GM19324 (cell line): Measurements from ENCODE around the gene GNL2.
A peak's percentile ranks its signal among the peaks of the same experiment; 100 is the strongest.
"Not testable (repeated sequence)": the region's sequence is repeated elsewhere in the genome, so short reads cannot be mapped to it uniquely, and the experiment has no call there.

Experiments
- ATAC-seq: cut with Tn5 transposase; IDR thresholded peaks from one replicate; pipeline ENCODE4 v1.9.1; 2021; ENCODE audit warnings: mild to moderate bottlenecking, moderate library complexity; ENCODE audit not compliant: unreplicated experiment, low FRiP score

GNL2 gene

DNA sequence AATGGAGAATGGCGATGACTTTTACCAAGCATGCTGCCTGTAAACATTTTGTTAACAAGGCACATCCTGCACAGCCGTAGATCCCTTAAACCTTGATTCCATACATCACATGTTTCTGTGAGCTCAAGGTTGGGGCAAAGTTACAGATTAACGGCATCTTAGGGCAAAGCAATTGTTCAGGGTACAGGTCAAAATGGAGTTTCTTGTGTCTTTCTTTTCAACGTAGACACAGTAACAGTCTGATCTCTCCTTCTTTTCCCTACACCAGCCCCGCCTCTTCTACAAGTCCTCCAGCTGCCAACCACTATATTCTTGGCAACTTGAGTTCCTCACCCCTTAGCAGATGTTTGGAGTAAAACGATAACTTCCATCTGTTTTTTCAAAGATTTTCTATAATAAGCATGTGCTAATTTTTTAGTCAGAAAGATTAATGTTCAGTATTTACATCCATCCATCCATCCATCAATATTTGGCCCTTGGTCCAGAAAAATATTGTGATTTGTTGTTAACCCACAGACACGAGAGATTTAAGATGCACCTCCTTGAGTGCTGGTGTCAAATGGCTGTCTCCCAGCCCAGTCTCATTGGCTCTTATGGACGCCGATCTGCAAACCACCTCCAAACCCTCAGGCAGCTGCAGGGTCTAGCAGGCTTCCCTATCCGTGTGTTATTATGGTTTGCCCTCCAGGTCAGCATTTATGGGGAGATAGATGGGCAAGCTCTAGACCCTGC, 35.2 kb downstream of the GNL2 start:
- no peak for ATAC-seq

DNA sequence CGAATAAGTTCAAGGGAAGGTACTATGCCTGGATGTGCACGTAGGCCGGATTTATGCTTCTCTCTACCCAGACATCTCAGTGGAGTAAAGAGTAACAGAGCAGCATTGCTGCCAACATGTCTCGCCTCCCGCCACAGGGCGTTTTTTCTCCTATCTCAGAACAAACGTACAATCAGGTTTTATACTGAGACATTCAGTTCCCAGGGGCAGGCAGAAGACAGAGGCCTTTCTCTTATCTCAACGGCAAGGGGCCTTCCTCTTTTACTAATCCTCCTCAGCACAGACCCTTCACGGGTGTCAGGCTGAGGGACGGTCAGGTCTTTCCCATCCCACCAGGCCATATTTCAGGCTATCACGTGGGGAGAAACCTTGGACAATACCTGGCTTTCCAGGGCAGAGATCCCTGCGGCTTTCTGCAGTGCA, 35.8 kb downstream of the GNL2 start:
- ATAC-seq, result not testable (repeated sequence)

DNA sequence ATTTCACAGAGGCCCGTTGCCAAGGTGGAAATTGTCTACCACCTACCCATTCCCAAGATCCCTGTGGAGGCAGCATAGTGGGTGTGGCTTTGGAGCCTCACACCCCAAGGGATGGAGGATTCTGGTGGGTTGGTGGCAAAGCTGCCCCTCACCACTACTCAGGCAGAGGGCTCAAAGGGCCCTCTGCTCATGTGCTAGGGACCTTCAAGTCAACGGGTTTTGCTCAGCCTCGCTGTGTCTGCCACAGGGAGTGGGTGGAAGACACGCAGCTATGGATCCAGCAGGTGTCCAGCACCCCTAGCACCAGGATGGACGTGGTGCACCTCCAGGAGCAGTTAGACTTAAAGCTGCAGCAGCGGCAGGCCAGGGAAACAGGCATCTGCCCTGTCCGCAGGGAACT, 36.7 kb downstream of the GNL2 start:
- ATAC-seq, result no peak

DNA sequence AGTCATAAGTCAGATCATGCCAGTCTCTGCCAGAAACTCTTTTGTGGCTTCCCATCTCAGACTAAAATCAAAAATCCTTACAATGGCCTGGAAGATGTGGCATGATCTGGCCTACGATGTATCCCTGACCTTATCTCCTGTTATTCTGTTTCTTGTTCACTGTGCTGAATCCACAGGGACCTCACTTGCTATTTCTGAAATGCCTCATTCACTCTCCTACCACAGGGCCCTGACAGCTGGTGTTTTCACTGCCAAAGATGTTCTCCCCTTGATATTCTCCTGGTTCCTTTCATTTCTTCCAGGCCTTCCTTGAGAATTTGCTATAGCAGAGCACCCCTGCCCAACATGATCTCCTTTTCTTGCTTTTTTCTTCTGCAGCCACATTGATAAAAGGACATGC, 37.3 kb downstream of the GNL2 start:
- ATAC-seq, result no peak

- no peak for ATAC-seq
These were observed 38.3 kb downstream of the GNL2 start for GRCh38 chr1:37557402-37557801.

DNA sequence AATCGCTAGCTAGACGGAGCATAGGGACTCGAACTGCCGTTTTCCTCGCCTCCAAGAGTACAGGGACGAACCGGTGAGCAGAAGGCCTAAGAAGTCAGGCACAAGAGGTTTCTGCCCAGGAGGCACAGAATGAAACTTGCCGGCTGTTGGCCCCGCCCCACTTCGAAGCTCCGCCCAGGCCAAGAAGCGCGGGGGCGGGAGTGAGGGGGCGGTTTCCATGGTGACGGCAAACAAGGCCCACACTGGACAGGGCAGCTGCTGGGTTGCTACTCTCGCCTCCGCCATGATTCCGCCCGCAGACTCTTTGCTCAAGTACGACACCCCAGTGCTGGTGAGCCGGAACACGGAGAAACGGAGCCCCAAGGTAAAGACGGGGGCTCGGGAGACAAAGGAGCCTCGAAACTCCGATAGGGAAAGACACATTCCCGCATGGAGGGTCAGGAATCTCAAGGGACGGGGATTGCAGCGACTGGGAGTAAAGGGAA, 39.0 kb downstream of the GNL2 start, which contains the start of gene DNALI1:
DNALI1 (plus strand) TSS at position 229 of the 485 bp plus-strand sequence; CDS start at position 284, 55 bp downstream.
- no peak for ATAC-seq

DNA sequence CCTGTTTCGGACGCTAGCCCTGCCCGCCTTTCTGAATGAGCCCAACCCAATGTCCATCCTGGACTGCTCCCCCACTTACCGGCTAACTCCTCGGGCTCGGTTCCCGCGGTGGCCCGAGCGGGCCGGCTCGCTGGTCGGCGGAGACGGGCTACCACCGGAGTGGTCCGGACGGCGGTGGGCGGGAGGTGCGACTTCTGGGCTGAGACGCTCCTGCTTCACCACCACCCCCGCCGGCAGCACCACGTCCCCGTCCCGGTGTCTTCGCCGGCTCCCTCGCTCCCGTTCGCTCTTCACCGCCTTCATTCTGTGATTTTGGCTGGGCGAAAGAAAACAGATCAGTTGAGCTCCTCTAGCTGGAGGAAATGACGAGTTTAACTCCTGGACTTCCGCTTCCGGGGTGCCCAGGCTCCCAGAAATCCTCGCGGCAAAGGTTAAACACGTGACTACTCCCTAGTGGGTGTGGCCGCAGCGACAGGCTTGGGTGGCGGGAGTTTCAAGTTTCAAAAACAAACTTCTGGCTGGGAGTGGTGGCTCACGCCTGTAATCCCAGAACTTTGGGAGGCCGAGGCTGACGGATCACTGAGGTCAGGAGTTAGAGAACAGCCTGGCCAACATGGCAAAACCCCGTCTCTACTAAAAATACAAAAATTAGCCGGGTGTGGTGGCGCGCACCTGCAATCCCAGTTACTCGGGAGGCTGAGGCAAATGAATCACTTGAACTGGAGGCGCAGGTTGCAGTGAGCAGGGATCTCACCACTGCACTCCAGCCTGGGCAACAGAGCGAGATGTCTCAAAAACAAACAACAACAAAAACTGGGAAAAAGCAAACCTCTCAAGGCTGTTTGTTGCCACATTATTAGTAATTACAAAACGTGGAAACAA, 41.6 kb downstream of the GNL2 start, which contains the start of gene SNIP1:
SNIP1 (minus strand) TSS at position 367 of the 882 bp plus-strand sequence; CDS start at position 303, 64 bp downstream.
- ATAC-seq, result peak; percentile 79

GRCh38 chr1:37553598-37553926, 42.2 kb downstream of the GNL2 start:
- ATAC-seq, result no peak

DNA sequence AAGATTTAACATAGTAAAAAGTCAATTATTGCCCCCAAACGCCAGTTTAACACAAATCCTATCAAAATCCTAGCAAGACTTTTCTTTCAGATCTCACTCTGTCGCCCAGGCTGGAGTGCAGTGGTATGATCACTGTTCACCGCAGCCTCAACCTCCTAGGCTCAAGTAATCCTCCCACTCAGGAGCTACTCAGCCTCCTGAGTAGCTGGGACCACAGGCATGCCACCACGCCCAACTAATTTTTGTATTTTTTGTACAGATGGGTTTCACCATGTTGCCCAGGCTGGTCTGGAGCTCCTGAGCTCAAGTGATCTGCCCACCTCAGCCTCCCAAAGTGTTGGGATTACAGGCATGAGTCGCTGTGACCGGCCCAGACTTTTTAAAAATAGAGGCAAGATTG, 46.4 kb downstream of the GNL2 start:
- no peak for ATAC-seq

- no peak for ATAC-seq
These were observed 50.7 kb downstream of the GNL2 start for GRCh38 chr1:37545019-37545418.

- ATAC-seq, result no peak
These were observed 51.2 kb downstream of the GNL2 start for GRCh38 chr1:37544530-37544929.

GRCh38 chr1:37540036-37540785, 55.5 kb downstream of the GNL2 start:
- ATAC-seq, result no peak

- not testable (repeated sequence) for ATAC-seq
These were observed 56.6 kb downstream of the GNL2 start for GRCh38 chr1:37539154-37539553.

- no peak for ATAC-seq
These were observed 58.4 kb downstream of the GNL2 start for GRCh38 chr1:37537378-37537777.

DNA sequence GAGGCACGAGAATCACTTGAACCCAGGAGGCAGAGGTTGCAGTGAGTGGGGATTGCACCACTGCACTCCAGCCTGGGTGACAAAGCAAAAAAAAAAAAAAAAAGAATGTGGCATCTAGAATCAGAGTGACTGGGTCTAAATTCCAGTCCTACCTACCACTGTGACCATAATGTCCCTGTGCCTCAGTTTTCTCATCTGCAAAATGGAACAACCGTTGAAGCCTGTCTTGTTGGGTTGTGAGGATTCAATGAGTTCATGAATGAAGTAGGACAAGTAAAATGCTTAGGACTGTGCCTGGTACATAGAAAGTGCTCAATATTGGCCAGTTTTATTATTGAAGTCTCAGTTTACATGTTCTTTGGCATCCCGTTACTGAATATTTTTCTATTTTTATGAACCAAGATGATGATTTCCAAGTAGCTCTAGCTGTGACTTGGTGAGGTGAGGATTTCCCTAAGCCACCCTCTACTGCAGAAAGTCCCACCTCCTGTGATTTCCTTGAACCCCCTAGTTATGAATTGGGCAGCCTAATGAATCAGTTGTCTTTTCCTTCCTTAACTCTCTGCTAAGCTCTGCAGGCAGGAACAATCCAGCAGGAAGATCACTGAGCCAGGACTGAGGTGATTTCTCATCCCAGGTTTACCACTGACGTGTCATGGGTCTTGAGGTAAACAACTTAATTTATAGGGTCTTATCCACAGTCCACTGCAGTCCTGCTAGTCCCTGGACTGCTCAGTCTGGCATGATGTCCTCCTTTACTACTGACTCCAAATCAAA, 62.2 kb downstream of the GNL2 start:
- no peak for ATAC-seq

DNA sequence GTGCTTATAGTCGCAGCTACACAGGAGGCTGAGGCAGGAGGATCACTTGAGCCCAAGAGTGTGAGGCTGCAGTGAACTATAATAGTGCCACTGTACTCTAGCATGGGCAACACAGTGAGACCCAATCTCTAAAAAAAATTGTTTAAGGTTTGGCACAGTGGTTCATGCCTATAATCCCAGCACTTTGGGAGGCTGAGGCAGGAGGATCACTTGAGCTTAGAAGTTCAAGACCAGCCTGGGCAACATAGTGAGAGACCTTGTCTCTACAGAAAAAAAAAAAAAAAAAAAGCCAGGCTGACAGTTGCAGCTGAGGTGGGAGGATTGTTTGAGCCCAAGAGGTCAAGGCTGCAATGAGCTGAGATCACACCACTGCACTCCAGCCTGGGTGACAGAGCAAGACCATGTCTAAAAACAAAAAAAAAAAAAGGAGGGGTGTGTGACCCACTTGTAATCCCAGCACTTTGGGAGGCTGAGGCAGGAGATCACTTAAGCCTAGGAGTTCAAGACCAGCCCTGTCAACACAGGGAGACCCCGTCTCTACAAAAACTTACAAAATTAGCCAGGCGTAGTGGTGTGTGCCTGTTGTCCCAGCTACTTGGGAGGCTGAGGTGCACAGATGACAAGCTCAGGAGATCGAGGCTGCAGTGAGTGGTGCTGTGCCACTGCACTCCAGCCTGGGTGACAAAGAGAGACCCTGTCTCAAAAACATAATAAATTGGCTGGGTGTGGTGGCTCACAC, 63.1 kb downstream of the GNL2 start:
- ATAC-seq, result not testable (repeated sequence)

GRCh38 chr1:37529888-37530287, 65.8 kb downstream of the GNL2 start:
- not testable (repeated sequence) for ATAC-seq

DNA sequence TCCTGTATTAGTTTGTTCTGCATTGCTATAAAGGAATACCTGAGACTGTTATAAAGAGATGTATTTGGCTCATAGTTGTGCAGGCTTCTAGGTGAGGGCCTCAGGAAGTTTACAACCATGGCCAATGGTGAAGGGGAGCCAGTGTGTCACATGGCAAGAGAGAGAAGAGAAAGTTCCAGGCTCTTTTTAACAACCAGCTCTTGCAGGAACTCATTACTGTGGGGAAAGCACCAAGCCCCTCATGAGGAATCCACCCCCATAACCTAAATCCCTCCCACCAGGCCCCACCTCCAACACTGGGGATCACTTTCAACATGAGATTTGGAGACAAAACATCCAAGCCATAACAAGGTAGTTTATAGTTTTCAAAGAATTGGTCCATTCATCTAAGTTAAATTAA, 76.1 kb downstream of the GNL2 start:
- no peak for ATAC-seq

GRCh38 chr1:37518929-37519328, 76.8 kb downstream of the GNL2 start:
- ATAC-seq, result not testable (repeated sequence)
